ENCODE data around the gene TTC39B. TPM values are rescaled to one million over a fixed set of nuclear protein-coding genes. Genes with fewer than 3 reads are reported as not detected.
"Not testable (repeated sequence)": the region's sequence is repeated elsewhere in the genome, so short reads cannot be mapped to it uniquely, and the experiment has no call there.

Gene TTC39B
- total and polyA plus RNA-seq, 2 donors: 9.4 to 10.6 TPM

GRCh38 chr9:15244001-15244441, 63.0 kb downstream of the TTC39B start:
- Histone ChIP-seq H3K27me3 (ENCODE audit: control insufficient read depth in 2 of 2, insufficient read depth in 1 of 2, low read length in 1 of 2) (no peaks in the 10 kb centered on the region), H3K36me3 (ENCODE audit: control insufficient read depth in 2 of 2, insufficient read depth in 2 of 2, low read length in 1 of 2) (no peaks in the 10 kb centered on the region), H3K4me1 (ENCODE audit: control insufficient read depth in 2 of 2, insufficient read depth in 2 of 2, low read length in 2 of 2) (no peaks in the 10 kb centered on the region), H3K27ac (ENCODE audit: low read depth in 1 of 2, low read length in 1 of 2) (no peak overlapping the region), H3K9me3 (ENCODE audit: control insufficient read depth in 2 of 2, insufficient read depth in 1 of 2, low read length in 1 of 2) (no peaks in the 10 kb centered on the region), H3K4me3 (ENCODE audit: low read length in 2 of 2) (no peak overlapping the region)
- DNase-seq (ENCODE audit: low read depth in 6 of 9, low spot score in 9 of 9): no peak
- 98% methylated on average over 4 of the region's 4 CpGs for WGBS

- H3K27me3 ChIP-seq (ENCODE audit: control insufficient read depth in 2 of 2, insufficient read depth in 1 of 2, low read length in 1 of 2): no peaks in the 10 kb centered on the region
- no peaks in the 10 kb centered on the region for H3K4me1 ChIP-seq (ENCODE audit: control insufficient read depth in 2 of 2, insufficient read depth in 2 of 2, low read length in 2 of 2)
- 93% methylated on average over 1 of the region's 1 CpG for WGBS
- no peak overlapping the region for H3K27ac ChIP-seq (ENCODE audit: low read depth in 1 of 2, low read length in 1 of 2)
- no peaks in the 10 kb centered on the region for H3K36me3 ChIP-seq (ENCODE audit: control insufficient read depth in 2 of 2, insufficient read depth in 2 of 2, low read length in 1 of 2)
- no peak overlapping the region for H3K4me3 ChIP-seq (ENCODE audit: low read length in 2 of 2)
- DNase-seq (ENCODE audit: low read depth in 6 of 9, low spot score in 9 of 9): no peak
- H3K9me3 ChIP-seq (ENCODE audit: control insufficient read depth in 2 of 2, insufficient read depth in 1 of 2, low read length in 1 of 2): no peaks in the 10 kb centered on the region
Observed at GRCh38 chr9:15243081-15243480, 63.9 kb downstream of the TTC39B start.

- WGBS: 98% methylated on average over 4 of the region's 4 CpGs
- Histone ChIP-seq H3K9me3 (ENCODE audit: control insufficient read depth in 2 of 2, insufficient read depth in 1 of 2, low read length in 1 of 2) (no peaks in the 10 kb centered on the region), H3K36me3 (ENCODE audit: control insufficient read depth in 2 of 2, insufficient read depth in 2 of 2, low read length in 1 of 2) (no peaks in the 10 kb centered on the region), H3K4me1 (ENCODE audit: control insufficient read depth in 2 of 2, insufficient read depth in 2 of 2, low read length in 2 of 2) (no peaks in the 10 kb centered on the region), H3K27me3 (ENCODE audit: control insufficient read depth in 2 of 2, insufficient read depth in 1 of 2, low read length in 1 of 2) (no peaks in the 10 kb centered on the region), H3K27ac (ENCODE audit: low read depth in 1 of 2, low read length in 1 of 2) (no peak overlapping the region), H3K4me3 (ENCODE audit: low read length in 2 of 2) (no peak overlapping the region)
- no peak for DNase-seq (ENCODE audit: low read depth in 6 of 9, low spot score in 9 of 9)
Observed at GRCh38 chr9:15240927-15241326, 66.1 kb downstream of the TTC39B start.

- no peaks in the 10 kb centered on the region for H3K4me1 ChIP-seq (ENCODE audit: control insufficient read depth in 2 of 2, insufficient read depth in 2 of 2, low read length in 2 of 2)
- H3K27me3 ChIP-seq (ENCODE audit: control insufficient read depth in 2 of 2, insufficient read depth in 1 of 2, low read length in 1 of 2): no peaks in the 10 kb centered on the region
- WGBS: over 99% methylated on average over 2 of the region's 2 CpGs
- no peaks in the 10 kb centered on the region for H3K9me3 ChIP-seq (ENCODE audit: control insufficient read depth in 2 of 2, insufficient read depth in 1 of 2, low read length in 1 of 2)
- no peak for DNase-seq (ENCODE audit: low read depth in 6 of 9, low spot score in 9 of 9)
- no peak overlapping the region for H3K4me3 ChIP-seq (ENCODE audit: low read length in 2 of 2)
- H3K27ac ChIP-seq (ENCODE audit: low read depth in 1 of 2, low read length in 1 of 2): no peak overlapping the region
- H3K36me3 ChIP-seq (ENCODE audit: control insufficient read depth in 2 of 2, insufficient read depth in 2 of 2, low read length in 1 of 2): no peaks in the 10 kb centered on the region
Observed at GRCh38 chr9:15239816-15240215, 67.2 kb downstream of the TTC39B start.

- H3K9me3 ChIP-seq (ENCODE audit: control insufficient read depth in 2 of 2, insufficient read depth in 1 of 2, low read length in 1 of 2): no peaks in the 10 kb centered on the region
- no peak overlapping the region for H3K27ac ChIP-seq (ENCODE audit: low read depth in 1 of 2, low read length in 1 of 2)
- no peak overlapping the region for H3K4me3 ChIP-seq (ENCODE audit: low read length in 2 of 2)
- no peaks in the 10 kb centered on the region for H3K27me3 ChIP-seq (ENCODE audit: control insufficient read depth in 2 of 2, insufficient read depth in 1 of 2, low read length in 1 of 2)
- DNase-seq (ENCODE audit: low read depth in 6 of 9, low spot score in 9 of 9): no peak
- no peaks in the 10 kb centered on the region for H3K4me1 ChIP-seq (ENCODE audit: control insufficient read depth in 2 of 2, insufficient read depth in 2 of 2, low read length in 2 of 2)
- WGBS: over 99% methylated on average over 5 of the region's 5 CpGs
- no peaks in the 10 kb centered on the region for H3K36me3 ChIP-seq (ENCODE audit: control insufficient read depth in 2 of 2, insufficient read depth in 2 of 2, low read length in 1 of 2)
Observed at GRCh38 chr9:15238646-15239045, 68.4 kb downstream of the TTC39B start.

- Histone ChIP-seq H3K27me3 (ENCODE audit: control insufficient read depth in 2 of 2, insufficient read depth in 1 of 2, low read length in 1 of 2) (no peaks in the 10 kb centered on the region), H3K4me1 (ENCODE audit: control insufficient read depth in 2 of 2, insufficient read depth in 2 of 2, low read length in 2 of 2) (no peaks in the 10 kb centered on the region), H3K36me3 (ENCODE audit: control insufficient read depth in 2 of 2, insufficient read depth in 2 of 2, low read length in 1 of 2) (no peaks in the 10 kb centered on the region), H3K27ac (ENCODE audit: low read depth in 1 of 2, low read length in 1 of 2) (no peak overlapping the region), H3K9me3 (ENCODE audit: control insufficient read depth in 2 of 2, insufficient read depth in 1 of 2, low read length in 1 of 2) (peaks cover 0 to 8% of the 10 kb centered on the region in 2 donors), H3K4me3 (ENCODE audit: low read length in 2 of 2) (no peak overlapping the region)
- no peak for DNase-seq (ENCODE audit: low read depth in 6 of 9, low spot score in 9 of 9)
- WGBS: 77% methylated on average over 2 of the region's 2 CpGs
Observed at GRCh38 chr9:15235658-15236057, 71.4 kb downstream of the TTC39B start.

GRCh38 chr9:15233941-15234490, 73.0 kb downstream of the TTC39B start:
- not testable (repeated sequence) for H3K27me3 ChIP-seq (ENCODE audit: control insufficient read depth in 2 of 2, insufficient read depth in 1 of 2, low read length in 1 of 2); H3K9me3 ChIP-seq (ENCODE audit: control insufficient read depth in 2 of 2, insufficient read depth in 1 of 2, low read length in 1 of 2); H3K4me1 ChIP-seq (ENCODE audit: control insufficient read depth in 2 of 2, insufficient read depth in 2 of 2, low read length in 2 of 2); DNase-seq (ENCODE audit: low read depth in 6 of 9, low spot score in 9 of 9); H3K36me3 ChIP-seq (ENCODE audit: control insufficient read depth in 2 of 2, insufficient read depth in 2 of 2, low read length in 1 of 2); H3K4me3 ChIP-seq (ENCODE audit: low read length in 2 of 2); H3K27ac ChIP-seq (ENCODE audit: low read depth in 1 of 2, low read length in 1 of 2)
- WGBS: 97% methylated on average over 37 of the region's 41 CpGs

GRCh38 chr9:15232706-15233280, 74.2 kb downstream of the TTC39B start:
- H3K27me3 ChIP-seq (ENCODE audit: control insufficient read depth in 2 of 2, insufficient read depth in 1 of 2, low read length in 1 of 2); H3K4me1 ChIP-seq (ENCODE audit: control insufficient read depth in 2 of 2, insufficient read depth in 2 of 2, low read length in 2 of 2); H3K4me3 ChIP-seq (ENCODE audit: low read length in 2 of 2); H3K9me3 ChIP-seq (ENCODE audit: control insufficient read depth in 2 of 2, insufficient read depth in 1 of 2, low read length in 1 of 2); H3K27ac ChIP-seq (ENCODE audit: low read depth in 1 of 2, low read length in 1 of 2); H3K36me3 ChIP-seq (ENCODE audit: control insufficient read depth in 2 of 2, insufficient read depth in 2 of 2, low read length in 1 of 2); DNase-seq (ENCODE audit: low read depth in 6 of 9, low spot score in 9 of 9): not testable (repeated sequence)
- 98% methylated on average over 29 of the region's 29 CpGs for WGBS

- DNase-seq (ENCODE audit: low read depth in 6 of 9, low spot score in 9 of 9): peak in 4 of 9 donors; percentile 7 to 38 (median 21)
- WGBS: 93% methylated on average over 13 of the region's 13 CpGs
- H3K27ac ChIP-seq (ENCODE audit: low read depth in 1 of 2, low read length in 1 of 2): no peak overlapping the region
Observed at GRCh38 chr9:15231788-15232635, 75.0 kb downstream of the TTC39B start.

More at GRCh38 chr9:15231788-15232635, 75.0 kb downstream of the TTC39B start:
- H3K36me3 ChIP-seq (ENCODE audit: control insufficient read depth in 2 of 2, insufficient read depth in 2 of 2, low read length in 1 of 2): no peaks in the 10 kb centered on the region
- no peak overlapping the region for H3K4me3 ChIP-seq (ENCODE audit: low read length in 2 of 2)
- no peaks in the 10 kb centered on the region for H3K27me3 ChIP-seq (ENCODE audit: control insufficient read depth in 2 of 2, insufficient read depth in 1 of 2, low read length in 1 of 2)
- H3K9me3 ChIP-seq (ENCODE audit: control insufficient read depth in 2 of 2, insufficient read depth in 1 of 2, low read length in 1 of 2): peaks cover 0 to 8% of the 10 kb centered on the region in 2 donors
- no peaks in the 10 kb centered on the region for H3K4me1 ChIP-seq (ENCODE audit: control insufficient read depth in 2 of 2, insufficient read depth in 2 of 2, low read length in 2 of 2)
